Measurements from ENCODE around the gene SHROOM3. TPM values are rescaled to one million over a fixed set of nuclear protein-coding genes. Genes with fewer than 3 reads are reported as not detected.

The SHROOM3 gene
- total RNA-seq, 1 donor from 2014 or later = 192 TPM

- no peak overlapping the region for H3K27ac ChIP-seq
- intact Hi-C loops (cut with DNase I) = loop anchor here (2.0 to 10.0 kb wide), 3 partner anchors 49 to 441 kb away; no protein-coding TSS in a partner anchor
- DNase-seq (ENCODE audit: low spot score in 2 of 2) = no peak
- TF ChIP-seq CTCF (IDR thresholded peaks at IDR 0.05) = no peak
- peaks cover 0 to 5% of the 10 kb centered on the region in 2 donors for H3K9me3 ChIP-seq
- no peaks in the 10 kb centered on the region for H3K27me3 ChIP-seq
- H3K4me3 ChIP-seq = no peak overlapping the region
- no peaks in the 10 kb centered on the region for H3K36me3 ChIP-seq
- H3K4me1 ChIP-seq = peaks cover 0 to 2% of the 10 kb centered on the region in 2 donors
These were observed 78.5 kb downstream of the SHROOM3 start for GRCh38 chr4:76513482-76513881.

- Histone ChIP-seq H3K36me3 (no peaks in the 10 kb centered on the region), H3K9me3 (peaks cover 0 to 5% of the 10 kb centered on the region in 2 donors), H3K27me3 (no peaks in the 10 kb centered on the region), H3K4me1 (peaks cover 0 to 2% of the 10 kb centered on the region in 2 donors), H3K4me3 (no peak overlapping the region), H3K27ac (no peak overlapping the region)
- TF ChIP-seq CTCF (IDR thresholded peaks at IDR 0.05) = no peak
- no peak for DNase-seq (ENCODE audit: low spot score in 2 of 2)
- intact Hi-C loops (cut with DNase I) = loop anchor here (5.0 to 10.0 kb wide), 2 partner anchors 48 to 441 kb away; no protein-coding TSS in a partner anchor
These were observed 79.1 kb downstream of the SHROOM3 start for GRCh38 chr4:76514087-76514486.

GRCh38 chr4:76515975-76516843 is 81.2 kb downstream of the SHROOM3 start:
- Histone ChIP-seq H3K36me3 (no peaks in the 10 kb centered on the region), H3K4me3 (no peak overlapping the region), H3K4me1 (peaks cover 0 to 2% of the 10 kb centered on the region in 2 donors), H3K9me3 (peaks cover 0 to 5% of the 10 kb centered on the region in 2 donors), H3K27me3 (no peaks in the 10 kb centered on the region), H3K27ac (no peak overlapping the region)
- TF ChIP-seq CTCF (IDR thresholded peaks at IDR 0.05) = no peak
- DNase-seq (ENCODE audit: low spot score in 2 of 2) = no peak
- intact Hi-C loops (cut with DNase I) = loop anchor here (10.0 kb wide), 1 partner anchor 439 kb away; no protein-coding TSS in a partner anchor

- intact Hi-C loops (cut with DNase I) = loop anchor here (10.0 kb wide), 1 partner anchor 437 kb away; no protein-coding TSS in a partner anchor
- H3K4me1 ChIP-seq = no peaks in the 10 kb centered on the region
- H3K36me3 ChIP-seq = no peaks in the 10 kb centered on the region
- no peak for TF ChIP-seq CTCF (IDR thresholded peaks at IDR 0.05)
- H3K9me3 ChIP-seq = peaks cover 0 to 5% of the 10 kb centered on the region in 2 donors
- no peak overlapping the region for H3K27ac ChIP-seq
- no peak overlapping the region for H3K4me3 ChIP-seq
- DNase-seq (ENCODE audit: low spot score in 2 of 2) = no peak
- no peaks in the 10 kb centered on the region for H3K27me3 ChIP-seq
These were observed 83.2 kb downstream of the SHROOM3 start for GRCh38 chr4:76518241-76518640.

- Histone ChIP-seq H3K27ac (no peak overlapping the region), H3K9me3 (no peaks in the 10 kb centered on the region), H3K36me3 (no peaks in the 10 kb centered on the region), H3K4me3 (no peak overlapping the region), H3K27me3 (no peaks in the 10 kb centered on the region), H3K4me1 (peaks cover 0 to 13% of the 10 kb centered on the region in 2 donors)
- intact Hi-C loops (cut with DNase I) = no loop called here
- DNase-seq (ENCODE audit: low spot score in 2 of 2) = no peak
- no peak for TF ChIP-seq CTCF (IDR thresholded peaks at IDR 0.05)
These were observed 88.6 kb downstream of the SHROOM3 start for GRCh38 chr4:76523593-76523992.

Measured in ascending aorta (tissue), 2 donors.